Loucy (cell line): ENCODE measurements around the gene ELMO1.

Experiments
- H2AFZ ChIP-seq: fragments of 200-600 bp; sonication (generic); 2 replicates; pipeline ENCODE4 v1.6.0; 2016; ENCODE audit warnings: antibody characterized with exemption, mild to moderate bottlenecking, low read length, moderate library complexity
- H3F3A ChIP-seq: fragments of 200-600 bp; 2 replicates; pipeline ENCODE4 v1.6.0; 2016; ENCODE audit warnings: antibody characterized with exemption, low read depth, mild to moderate bottlenecking
- H3K27me3 ChIP-seq: fragments of 200-600 bp; sonication (generic); 2 replicates; pipeline ENCODE4 v1.6.1; 2014; ENCODE audit warnings: low read length, mild to moderate bottlenecking; ENCODE audit not compliant: insufficient read depth, poor library complexity, severe bottlenecking
- H3K36me3 ChIP-seq: fragments of 200-600 bp; sonication (generic); 2 replicates; pipeline ENCODE4 v1.6.1; 2016; ENCODE audit warnings: low read length; ENCODE audit not compliant: insufficient read depth
- H3K4me1 ChIP-seq: fragments of 200-600 bp; sonication (generic); 2 replicates; pipeline ENCODE4 v1.5.1; 2014; ENCODE audit warnings: low read length, mild to moderate bottlenecking; ENCODE audit not compliant: insufficient read depth, poor library complexity, severe bottlenecking
- H3K4me2 ChIP-seq: fragments of 200-600 bp; sonication (generic); 2 replicates; pipeline ENCODE4 v1.6.0; 2014; ENCODE audit warnings: antibody characterized with exemption, low read length, low read depth, mild to moderate bottlenecking; ENCODE audit not compliant: poor library complexity, severe bottlenecking
- H3K4me3 ChIP-seq: fragments of 200-600 bp; sonication (generic); 2 replicates; pipeline ENCODE4 v1.5.1; 2014; ENCODE audit warnings: low read length, mild to moderate bottlenecking, mixed read lengths; ENCODE audit not compliant: poor library complexity, severe bottlenecking
- H3K79me2 ChIP-seq: fragments of 200-600 bp; sonication (generic); 2 replicates; pipeline ENCODE4 v1.6.1; 2014; ENCODE audit warnings: low read length; ENCODE audit not compliant: insufficient read depth
- H3K9ac ChIP-seq: fragments of 200-600 bp; sonication (generic); 2 replicates; pipeline ENCODE4 v1.6.0; 2014; ENCODE audit warnings: mild to moderate bottlenecking, low read depth, low read length, moderate library complexity; ENCODE audit not compliant: poor library complexity, severe bottlenecking
- H3K9me2 ChIP-seq: fragments of 200-600 bp; sonication (generic); replicated peaks from 2 replicates; pipeline ENCODE4 v1.6.1; 2016; ENCODE audit warnings: low read depth, low read length, mixed read lengths
- H3K9me3 ChIP-seq: fragments of 200-600 bp; sonication (generic); 2 replicates; pipeline ENCODE4 v1.6.1; 2014; ENCODE audit warnings: mild to moderate bottlenecking, antibody characterized with exemption, low read length, low read depth; ENCODE audit not compliant: insufficient read depth
- H4K20me1 ChIP-seq: fragments of 200-600 bp; sonication (generic); 2 replicates; pipeline ENCODE4 v1.6.0; 2014; ENCODE audit warnings: antibody characterized with exemption, low read length, mild to moderate bottlenecking; ENCODE audit not compliant: insufficient read depth, poor library complexity, severe bottlenecking
- CTCF ChIP-seq: fragments of 200-600 bp; sonication (generic); conservative IDR thresholded peaks from 2 replicates; pipeline ENCODE4 v1.5.1; 2014; ENCODE audit warnings: mild to moderate bottlenecking, antibody characterized with exemption, low read length
- EZH2phosphoT487 ChIP-seq: fragments of 200-600 bp; IDR thresholded peaks from 2 replicates; pipeline ENCODE4 v1.6.1; 2018; ENCODE audit warnings: antibody characterized with exemption, mild to moderate bottlenecking, moderate library complexity, borderline replicate concordance

ELMO1 gene

GRCh38 chr7:36814311-36814710 is 634.4 kb downstream of the ELMO1 start:
- Histone ChIP-seq H3K4me3 (no peak overlapping the region), H3K9me3 (no peaks in the 10 kb centered on the region), H4K20me1 (no peaks in the 10 kb centered on the region), H3K36me3 (no peaks in the 10 kb centered on the region), H2AFZ (no peak overlapping the region), H3K27me3 (no peaks in the 10 kb centered on the region), H3K79me2 (no peaks in the 10 kb centered on the region), H3K9ac (no peak overlapping the region), H3K9me2 (no peaks in the 10 kb centered on the region), H3K4me2 (no peak overlapping the region), H3F3A (no peaks in the 10 kb centered on the region), H3K4me1 (peaks cover 1% of the 10 kb centered on the region)
- TF ChIP-seq EZH2phosphoT487, result no peak
- no peak for TF ChIP-seq CTCF

- Histone ChIP-seq H2AFZ (no peak overlapping the region), H3K9me2 (no peaks in the 10 kb centered on the region)
Observed at GRCh38 chr7:36811807-36812206, 636.9 kb downstream of the ELMO1 start.

GRCh38 chr7:36810489-36810888 is 638.2 kb downstream of the ELMO1 start:
- H3F3A ChIP-seq, result no peaks in the 10 kb centered on the region
- TF ChIP-seq EZH2phosphoT487, result no peak
- TF ChIP-seq CTCF, result no peak
- H3K4me1 ChIP-seq, result peaks cover 12% of the 10 kb centered on the region
- no peaks in the 10 kb centered on the region for H3K79me2 ChIP-seq
- no peaks in the 10 kb centered on the region for H4K20me1 ChIP-seq
- H3K27me3 ChIP-seq, result no peaks in the 10 kb centered on the region
- no peaks in the 10 kb centered on the region for H3K36me3 ChIP-seq
- no peak overlapping the region for H3K4me2 ChIP-seq
- no peak overlapping the region for H3K4me3 ChIP-seq
- no peak overlapping the region for H2AFZ ChIP-seq
- no peaks in the 10 kb centered on the region for H3K9me2 ChIP-seq
- H3K9ac ChIP-seq, result no peak overlapping the region
- no peaks in the 10 kb centered on the region for H3K9me3 ChIP-seq

More at GRCh38 chr7:36811807-36812206, 636.9 kb downstream of the ELMO1 start:
- Histone ChIP-seq H3K9ac (no peak overlapping the region), H3K4me3 (no peak overlapping the region), H3K4me2 (no peak overlapping the region), H3K36me3 (no peaks in the 10 kb centered on the region), H3K79me2 (no peaks in the 10 kb centered on the region), H3K9me3 (no peaks in the 10 kb centered on the region), H4K20me1 (no peaks in the 10 kb centered on the region), H3K4me1 (peaks cover 10% of the 10 kb centered on the region), H3F3A (no peaks in the 10 kb centered on the region), H3K27me3 (no peaks in the 10 kb centered on the region)
- TF ChIP-seq EZH2phosphoT487 (no peak), CTCF (no peak)
